ENCODE results near the gene EPHA2.

EPHA2 gene

GRCh38 chr1:16133007-16133961, 22.6 kb downstream of the EPHA2 start:
- peak overlapping the region; percentile 22 for H3K27ac Mint-ChIP-seq

GRCh38 chr1:16132325-16132785, 23.5 kb downstream of the EPHA2 start:
- TF ChIP-seq CTCF (IDR thresholded peaks at IDR 0.05): no peak
- H3K27me3 Mint-ChIP-seq (ENCODE audit: low read depth, poor library complexity): no peaks in the 10 kb centered on the region
- H3K4me1 Mint-ChIP-seq: no peaks in the 10 kb centered on the region
- no peak overlapping the region for H3K27ac Mint-ChIP-seq
- H3K4me3 Mint-ChIP-seq: no peak overlapping the region
- no peaks in the 10 kb centered on the region for H3K9me3 Mint-ChIP-seq
- DNase-seq: no peak
- H3K36me3 Mint-ChIP-seq (ENCODE audit: low read depth): peaks cover 57% of the 10 kb centered on the region

More at GRCh38 chr1:16133007-16133961, 22.6 kb downstream of the EPHA2 start:
- no peak for TF ChIP-seq CTCF (IDR thresholded peaks at IDR 0.05)
- Mint-ChIP-seq H3K4me3 (no peak overlapping the region), H3K4me1 (no peaks in the 10 kb centered on the region), H3K36me3 (ENCODE audit: low read depth) (peaks cover 62% of the 10 kb centered on the region), H3K27me3 (ENCODE audit: low read depth, poor library complexity) (no peaks in the 10 kb centered on the region), H3K9me3 (no peaks in the 10 kb centered on the region)
- no peak for DNase-seq

GRCh38 chr1:16131636-16132324, 24.1 kb downstream of the EPHA2 start:
- no peaks in the 10 kb centered on the region for H3K4me1 Mint-ChIP-seq
- peaks cover 57% of the 10 kb centered on the region for H3K36me3 Mint-ChIP-seq (ENCODE audit: low read depth)
- TF ChIP-seq CTCF (IDR thresholded peaks at IDR 0.05): no peak
- no peaks in the 10 kb centered on the region for H3K27me3 Mint-ChIP-seq (ENCODE audit: low read depth, poor library complexity)
- no peak overlapping the region for H3K4me3 Mint-ChIP-seq
- no peak for DNase-seq
- H3K9me3 Mint-ChIP-seq: no peaks in the 10 kb centered on the region
- no peak overlapping the region for H3K27ac Mint-ChIP-seq

- no peaks in the 10 kb centered on the region for H3K27me3 Mint-ChIP-seq (ENCODE audit: low read depth, poor library complexity)
- no peak for DNase-seq
- H3K27ac Mint-ChIP-seq: no peak overlapping the region
- peaks cover 55% of the 10 kb centered on the region for H3K36me3 Mint-ChIP-seq (ENCODE audit: low read depth)
- TF ChIP-seq CTCF (IDR thresholded peaks at IDR 0.05): no peak
- no peak overlapping the region for H3K4me3 Mint-ChIP-seq
- H3K4me1 Mint-ChIP-seq: peaks cover 4% of the 10 kb centered on the region
- H3K9me3 Mint-ChIP-seq: no peaks in the 10 kb centered on the region
Observed at GRCh38 chr1:16130827-16131226, 25.0 kb downstream of the EPHA2 start.

- Mint-ChIP-seq H3K4me3 (no peak overlapping the region), H3K27ac (peak overlapping the region; percentile 57)
- no peak for TF ChIP-seq CTCF (IDR thresholded peaks at IDR 0.05)
Observed at GRCh38 chr1:16129921-16130543, 25.8 kb downstream of the EPHA2 start.

More at GRCh38 chr1:16129921-16130543, 25.8 kb downstream of the EPHA2 start:
- H3K36me3 Mint-ChIP-seq (ENCODE audit: low read depth): peaks cover 52% of the 10 kb centered on the region
- H3K9me3 Mint-ChIP-seq: no peaks in the 10 kb centered on the region
- no peaks in the 10 kb centered on the region for H3K27me3 Mint-ChIP-seq (ENCODE audit: low read depth, poor library complexity)
- DNase-seq: no peak
- peaks cover 5% of the 10 kb centered on the region for H3K4me1 Mint-ChIP-seq

Measured in nephron progenitor cell (in vitro differentiated cells).